Measurements from ENCODE around the gene FARS2. TPM values are rescaled to one million over a fixed set of nuclear protein-coding genes. Genes with fewer than 3 reads are reported as not detected.

Gene FARS2
- polyA plus RNA-seq, 1 donor from 2014 or later, result 11.9 TPM

- Histone ChIP-seq H3K27ac (ENCODE audit: low read length) (no peak overlapping the region), H3K27me3 (ENCODE audit: insufficient read depth, low read depth, low read length) (no peaks in the 10 kb centered on the region), H3K9me2 (ENCODE audit: insufficient read depth, low read length) (no peaks in the 10 kb centered on the region), H3F3A (ENCODE audit: insufficient read depth, low read length, poor library complexity, severe bottlenecking) (no peaks in the 10 kb centered on the region), H4K20me1 (ENCODE audit: insufficient read depth) (no peaks in the 10 kb centered on the region), H3K9ac (ENCODE audit: low read length) (no peak overlapping the region), H3K4me3 (ENCODE audit: low read length) (no peak overlapping the region), H3K9me3 (ENCODE audit: low read length) (no peaks in the 10 kb centered on the region), H3K36me3 (ENCODE audit: insufficient read depth, low read length) (no peaks in the 10 kb centered on the region), H2AFZ (ENCODE audit: low read depth, low read length) (no peak overlapping the region), H3K4me2 (ENCODE audit: low read length) (no peak overlapping the region), H3K79me2 (replicated peaks; ENCODE audit: insufficient read depth, low read length) (no peaks in the 10 kb centered on the region)
- no peak for TF ChIP-seq POLR2AphosphoS5 (IDR thresholded peaks at IDR 0.05)
- no peak for TF ChIP-seq SMC3 (conservative IDR thresholded peaks at IDR 0.05; ENCODE audit: poor library complexity)
- TF ChIP-seq EZH2 (IDR thresholded peaks at IDR 0.05; ENCODE audit: borderline replicate concordance, insufficient read depth, low read length, poor library complexity, severe bottlenecking), result no peak
- no peak for TF ChIP-seq EP300 (conservative IDR thresholded peaks at IDR 0.05; ENCODE audit: poor library complexity, severe bottlenecking)
- no peak for TF ChIP-seq TAF1 (IDR thresholded peaks at IDR 0.05; ENCODE audit: low read depth)
- no peak for TF ChIP-seq RAD21 (conservative IDR thresholded peaks at IDR 0.05)
- TF ChIP-seq MXI1 (conservative IDR thresholded peaks at IDR 0.05; ENCODE audit: poor library complexity, severe bottlenecking), result no peak
- TF ChIP-seq CTCF (IDR thresholded peaks at IDR 0.05; ENCODE audit: poor library complexity, severe bottlenecking), result no peak
- no peak for TF ChIP-seq REST (IDR thresholded peaks at IDR 0.05; ENCODE audit: borderline replicate concordance)
These were observed 238.5 kb downstream of the FARS2 start for GRCh38 chr6:5499644-5500306.

- no peaks in the 10 kb centered on the region for H3K9me3 ChIP-seq (ENCODE audit: low read length)
- no peaks in the 10 kb centered on the region for H3K36me3 ChIP-seq (ENCODE audit: insufficient read depth, low read length)
- H3K9me2 ChIP-seq (ENCODE audit: insufficient read depth, low read length), result no peaks in the 10 kb centered on the region
- no peak overlapping the region for H2AFZ ChIP-seq (ENCODE audit: low read depth, low read length)
- no peaks in the 10 kb centered on the region for H3K79me2 ChIP-seq (replicated peaks; ENCODE audit: insufficient read depth, low read length)
- H4K20me1 ChIP-seq (ENCODE audit: insufficient read depth), result no peaks in the 10 kb centered on the region
- H3K4me3 ChIP-seq (ENCODE audit: low read length), result no peak overlapping the region
- H3K4me2 ChIP-seq (ENCODE audit: low read length), result no peak overlapping the region
- TF ChIP-seq EP300 (conservative IDR thresholded peaks at IDR 0.05; ENCODE audit: poor library complexity, severe bottlenecking) (no peak), RAD21 (conservative IDR thresholded peaks at IDR 0.05) (no peak), TAF1 (IDR thresholded peaks at IDR 0.05; ENCODE audit: low read depth) (no peak), MXI1 (conservative IDR thresholded peaks at IDR 0.05; ENCODE audit: poor library complexity, severe bottlenecking) (no peak), SMC3 (conservative IDR thresholded peaks at IDR 0.05; ENCODE audit: poor library complexity) (no peak), CTCF (IDR thresholded peaks at IDR 0.05; ENCODE audit: poor library complexity, severe bottlenecking) (no peak), REST (IDR thresholded peaks at IDR 0.05; ENCODE audit: borderline replicate concordance) (no peak), POLR2AphosphoS5 (IDR thresholded peaks at IDR 0.05) (no peak), EZH2 (IDR thresholded peaks at IDR 0.05; ENCODE audit: borderline replicate concordance, insufficient read depth, low read length, poor library complexity, severe bottlenecking) (no peak)
- no peak overlapping the region for H3K27ac ChIP-seq (ENCODE audit: low read length)
- no peaks in the 10 kb centered on the region for H3K27me3 ChIP-seq (ENCODE audit: insufficient read depth, low read depth, low read length)
- no peak overlapping the region for H3K9ac ChIP-seq (ENCODE audit: low read length)
- H3F3A ChIP-seq (ENCODE audit: insufficient read depth, low read length, poor library complexity, severe bottlenecking), result no peaks in the 10 kb centered on the region
These were observed 240.5 kb downstream of the FARS2 start for GRCh38 chr6:5501837-5502236.
